ENCODE data around the gene LAMA2.

The LAMA2 gene

DNA sequence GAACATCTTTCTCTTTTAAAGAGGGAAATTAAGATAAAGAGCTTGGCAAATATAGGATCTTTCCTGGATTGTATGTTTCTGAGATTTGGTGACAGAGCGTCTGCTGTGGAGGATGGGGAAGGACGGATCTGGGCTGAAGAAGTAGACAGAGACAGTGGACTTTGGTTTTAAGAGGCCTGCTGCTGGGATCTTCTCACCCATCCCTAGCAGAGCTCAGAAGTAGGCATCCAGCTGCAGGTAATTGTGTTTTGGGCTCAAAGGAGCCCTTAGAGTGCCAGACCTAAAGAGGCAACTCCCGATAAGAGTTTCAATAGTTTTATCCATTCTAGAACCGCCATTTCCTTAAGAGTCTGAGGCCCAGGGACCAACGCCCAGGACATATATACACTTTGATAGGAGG, 20.8 kb downstream of the LAMA2 start:
- DNase-seq, result no peak

DNA sequence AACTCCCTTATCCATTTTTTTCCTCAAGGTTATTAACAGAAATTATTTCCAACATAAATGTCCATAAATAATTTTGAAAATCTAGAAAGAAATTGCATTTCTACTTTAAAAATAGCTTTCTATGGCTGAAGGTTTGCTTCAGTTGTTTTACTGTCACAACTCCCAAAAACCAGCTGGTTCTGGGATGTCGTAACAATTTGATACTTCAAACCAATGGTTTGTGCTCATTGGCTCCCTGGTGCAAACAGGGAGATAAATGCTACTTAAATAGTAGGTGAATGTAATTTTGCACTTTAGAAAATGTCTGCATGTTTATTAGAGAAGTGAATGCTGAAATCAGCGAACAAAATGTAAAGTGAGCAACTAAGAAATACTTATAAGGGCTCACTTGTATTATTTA, 31.1 kb downstream of the LAMA2 start:
- no peak for DNase-seq

DNA sequence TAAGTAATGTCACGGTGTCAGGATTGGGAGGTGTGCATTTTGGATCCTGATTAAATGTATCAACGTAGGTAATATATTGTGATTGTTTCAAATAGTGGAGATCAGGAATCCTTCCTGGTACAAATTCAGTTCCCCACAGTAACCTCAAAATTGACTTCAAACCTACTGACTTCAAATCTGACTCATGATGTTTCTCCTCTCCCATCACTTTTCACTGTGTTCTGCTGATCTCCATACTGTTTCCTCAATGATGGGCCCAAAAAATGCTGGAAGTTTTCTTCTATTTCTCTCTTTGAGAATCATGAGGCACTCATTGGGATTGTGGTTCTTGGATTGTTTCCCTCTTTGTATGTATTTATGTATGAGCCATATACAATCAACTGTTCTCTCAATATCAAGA, 35.9 kb downstream of the LAMA2 start:
- DNase-seq, result no peak

DNA sequence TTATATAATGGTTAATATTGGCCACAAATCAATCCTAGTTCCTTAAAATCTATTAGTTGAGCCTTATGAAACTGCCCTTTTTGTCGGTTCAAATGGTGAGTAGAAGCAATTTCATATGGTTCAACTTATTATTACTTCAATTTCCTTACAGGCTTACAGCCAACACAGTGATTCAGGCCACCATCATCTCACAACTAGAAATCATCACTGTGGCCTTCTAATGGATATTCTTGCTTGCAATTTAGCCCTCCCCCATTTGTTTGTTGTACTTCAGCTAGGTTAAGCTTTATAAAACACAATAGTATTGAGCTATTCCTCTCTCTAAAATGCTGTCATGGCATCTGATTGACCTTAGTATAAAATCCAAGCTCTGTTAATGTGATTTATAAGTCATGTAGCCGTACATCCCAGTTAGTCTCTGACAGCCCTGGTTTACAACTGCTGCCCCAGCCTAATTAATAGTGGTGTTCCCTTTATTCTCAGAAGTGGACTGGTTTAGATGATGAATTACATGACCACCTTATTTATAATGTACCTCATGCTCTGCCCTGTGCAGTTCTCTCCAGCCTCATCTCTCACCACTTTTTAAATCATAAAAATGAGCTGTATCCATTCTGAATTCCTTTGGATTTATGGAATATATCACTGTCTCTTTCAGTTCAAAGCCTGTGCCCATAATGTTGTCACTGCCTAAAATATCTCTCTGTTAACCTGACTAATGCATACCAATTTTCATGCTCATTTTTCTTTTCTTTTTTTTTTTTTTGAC, 36.7 kb downstream of the LAMA2 start:
- no peak for DNase-seq

DNA sequence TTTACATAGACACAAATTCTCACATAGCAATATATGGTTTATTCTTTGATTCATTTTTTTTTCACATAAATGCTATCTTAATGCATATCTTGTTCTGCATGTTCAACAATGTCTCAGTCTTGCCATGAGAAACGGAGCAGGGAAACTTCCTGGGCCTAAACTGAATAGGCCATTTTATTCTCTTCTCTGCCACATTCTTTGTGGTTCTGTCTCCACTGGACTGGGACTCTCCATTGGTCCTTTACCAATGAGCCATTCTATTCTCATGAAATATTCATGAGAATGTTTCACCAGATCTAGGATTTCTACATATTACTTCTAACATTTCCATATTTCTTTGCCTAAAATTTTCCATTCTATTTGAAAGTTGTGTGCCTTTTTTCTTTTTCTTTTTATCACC, 42.8 kb downstream of the LAMA2 start:
- no peak for DNase-seq

DNA sequence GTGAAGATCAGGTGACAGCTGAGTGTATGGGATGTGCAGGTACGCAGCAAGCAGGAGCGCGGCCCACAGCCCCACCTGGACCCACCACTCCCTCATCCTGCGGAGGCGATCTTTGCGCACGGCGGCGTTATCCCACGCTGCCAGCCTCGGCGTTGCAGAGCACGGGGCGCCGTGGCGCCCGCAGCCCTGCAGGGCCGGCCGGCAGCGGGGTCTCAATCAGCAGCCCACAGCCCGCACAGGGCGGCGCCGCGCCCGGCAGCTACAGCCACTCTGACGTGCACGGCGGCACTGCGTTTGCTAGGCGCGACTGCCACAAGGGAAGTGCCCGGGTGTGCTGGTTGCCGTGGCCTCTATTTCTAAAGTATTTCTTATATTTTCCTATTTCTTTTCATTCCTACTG, 46.9 kb downstream of the LAMA2 start:
- no peak for DNase-seq

DNA sequence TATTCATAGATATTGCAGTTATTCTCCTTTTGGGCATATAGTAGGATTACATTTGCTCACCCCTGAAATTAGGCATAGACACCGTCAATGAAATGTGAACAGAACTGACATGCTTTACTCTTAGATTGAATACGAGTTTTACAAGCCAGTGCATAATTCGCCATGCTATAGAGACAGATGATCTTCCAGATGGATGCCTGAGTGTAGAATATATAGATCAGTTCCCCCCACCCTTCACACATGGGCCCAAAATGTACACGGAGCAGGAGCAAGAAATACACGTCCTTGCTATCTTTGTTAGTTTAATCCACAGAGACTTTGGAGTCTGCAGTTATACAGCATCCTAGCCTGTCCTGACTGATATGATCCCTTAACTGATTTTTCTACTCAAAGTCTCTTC, 47.4 kb downstream of the LAMA2 start:
- DNase-seq, result no peak

DNA sequence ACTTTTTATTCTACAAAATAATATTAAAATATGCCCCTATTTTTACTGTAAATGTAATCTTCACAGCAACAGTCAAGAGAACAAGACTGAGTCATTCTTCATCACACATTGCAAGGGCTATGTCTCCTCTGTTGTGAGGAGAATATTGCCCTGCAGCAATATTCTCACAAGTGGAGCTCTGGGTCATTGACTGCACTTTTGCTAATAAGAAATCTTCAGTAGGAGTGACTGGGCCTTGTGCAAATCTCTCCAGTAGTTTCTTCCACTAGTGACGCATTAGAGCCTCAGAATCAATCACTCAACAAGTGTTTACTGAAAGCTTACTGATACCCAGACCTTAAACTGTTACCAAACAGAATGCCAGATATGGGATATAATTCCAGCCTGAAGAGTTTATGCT, 49.1 kb downstream of the LAMA2 start:
- DNase-seq, result no peak

DNA sequence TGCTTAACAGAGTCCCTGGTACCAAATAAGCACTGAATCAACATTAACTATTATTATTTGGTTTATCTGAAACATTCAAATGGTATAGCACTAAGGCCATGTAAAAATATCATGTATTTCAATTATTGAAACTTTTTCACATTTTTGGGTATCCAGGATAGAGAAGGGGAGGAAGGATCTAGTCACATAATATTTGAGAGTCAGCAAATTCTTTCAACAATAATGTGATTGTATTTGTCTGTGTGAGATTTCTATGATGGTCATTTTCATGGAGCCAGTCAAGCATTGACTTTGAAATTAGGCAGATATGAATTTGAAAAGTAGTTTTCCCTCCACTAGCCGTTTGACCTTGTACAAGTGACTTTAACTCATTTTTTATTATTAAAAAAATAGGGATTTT, 67.9 kb downstream of the LAMA2 start:
- DNase-seq, result no peak

DNA sequence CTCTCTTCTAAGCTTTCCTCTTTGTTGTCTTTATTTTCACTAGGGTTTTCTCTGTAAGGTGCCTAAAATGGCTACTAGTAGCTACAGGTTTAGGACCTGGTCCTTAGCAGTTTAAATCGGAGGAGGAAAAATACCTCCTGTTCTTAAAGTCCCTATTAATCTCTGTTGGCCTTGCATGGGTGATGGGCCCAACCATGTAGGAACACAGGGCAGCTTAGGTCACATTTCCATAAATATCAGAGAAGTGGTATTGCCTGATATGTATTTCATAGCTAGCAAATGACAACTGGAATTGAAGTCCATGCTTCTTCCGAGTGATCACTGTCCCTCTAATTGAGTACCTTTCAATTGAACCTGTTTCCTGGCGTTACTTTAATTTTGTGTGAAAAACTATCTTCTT, 70.0 kb downstream of the LAMA2 start:
- no peak for DNase-seq

DNA sequence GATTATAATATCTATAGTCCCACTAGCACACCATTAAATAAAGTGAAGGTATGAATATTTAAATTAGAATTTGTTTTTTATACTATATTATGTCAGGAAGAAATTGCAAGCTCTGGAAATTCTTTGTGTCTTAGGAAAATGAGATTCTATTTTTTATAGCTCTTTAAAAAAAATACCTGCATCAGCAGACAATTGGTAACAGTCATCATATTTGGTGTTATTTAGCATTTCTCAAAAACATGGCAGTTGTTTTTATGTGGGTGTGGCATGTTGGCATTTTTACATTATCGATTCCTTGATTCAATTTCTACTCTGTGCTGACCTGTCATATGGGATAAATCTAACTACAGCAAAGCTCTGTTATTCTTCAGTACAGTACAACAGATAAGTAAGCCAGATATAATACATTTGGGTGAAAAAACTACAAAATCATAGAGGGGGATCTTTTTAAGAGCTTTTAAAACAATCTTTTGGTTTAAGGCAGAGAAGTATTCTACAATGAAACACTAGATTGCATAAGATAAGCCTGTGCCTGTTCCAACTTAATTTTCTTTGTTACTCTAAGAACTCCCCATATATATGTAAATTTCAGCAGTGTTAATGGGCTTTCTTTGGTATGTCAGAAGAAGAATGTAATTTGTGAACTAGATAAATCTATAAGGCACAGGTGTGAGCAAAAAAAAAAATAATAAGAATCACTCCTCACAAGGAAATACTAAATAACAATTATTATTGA, 71.5 kb downstream of the LAMA2 start:
- DNase-seq, result no peak

DNA sequence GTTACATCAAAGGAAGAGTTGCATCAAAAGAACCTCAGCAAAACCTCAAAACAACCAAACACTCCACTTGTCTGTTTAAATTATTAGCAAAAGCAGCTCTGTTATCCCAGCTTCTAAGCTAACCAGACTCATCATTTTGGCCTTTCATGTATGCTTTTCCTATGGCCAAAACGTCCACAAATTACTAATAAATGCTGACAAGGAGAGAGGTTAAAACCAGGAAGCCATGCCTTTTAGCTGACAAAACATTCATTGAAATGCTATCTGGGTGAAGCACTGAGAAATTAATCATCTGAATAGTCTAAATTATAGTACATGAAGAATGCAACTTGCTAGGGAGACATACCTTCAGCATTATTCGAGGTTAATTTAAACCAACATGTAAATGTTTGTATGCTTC, 80.6 kb downstream of the LAMA2 start:
- no peak for DNase-seq

DNA sequence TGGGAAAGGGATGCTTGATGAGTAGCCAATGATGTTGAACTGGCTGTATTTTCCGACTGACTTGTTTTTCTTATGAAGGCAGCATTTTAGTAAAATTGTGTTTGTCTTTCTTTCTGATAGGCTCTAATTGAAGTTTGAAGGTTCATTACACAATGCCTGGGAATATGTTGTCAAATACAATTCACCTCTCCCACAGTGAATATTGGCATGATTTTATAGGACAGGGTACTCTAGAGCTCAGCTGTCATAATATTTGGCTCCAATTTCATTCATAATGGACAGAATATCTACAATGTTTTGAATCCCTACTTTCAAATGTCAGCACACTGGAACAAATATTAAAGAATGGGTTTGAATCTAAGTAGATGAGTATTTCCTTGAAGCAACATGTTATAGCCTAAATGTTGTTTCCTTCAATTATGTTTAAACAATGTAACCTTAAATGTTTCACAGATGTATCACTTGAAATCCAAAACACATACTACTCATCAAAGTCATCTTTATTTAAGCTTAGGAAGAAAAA, 81.4 kb downstream of the LAMA2 start:
- DNase-seq, result no peak

DNA sequence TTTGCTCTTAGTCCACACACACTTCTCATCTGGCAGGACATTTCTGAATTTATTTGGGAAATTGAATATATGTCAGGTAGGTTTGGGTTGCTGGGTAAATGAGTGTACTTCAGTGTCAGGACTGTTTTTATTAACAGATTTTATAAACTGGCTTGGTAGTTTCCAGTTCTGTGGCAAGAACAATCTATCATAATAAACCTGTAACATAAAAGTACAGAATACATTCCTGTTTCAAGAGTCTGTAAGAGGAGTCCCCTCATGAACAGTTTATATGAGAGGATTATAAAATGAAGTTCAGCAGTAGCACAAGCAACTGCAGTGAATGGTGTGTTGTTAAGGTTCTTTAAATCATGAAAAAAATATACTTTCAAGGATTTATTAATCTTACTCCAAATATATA, 81.8 kb downstream of the LAMA2 start:
- DNase-seq, result no peak

DNA sequence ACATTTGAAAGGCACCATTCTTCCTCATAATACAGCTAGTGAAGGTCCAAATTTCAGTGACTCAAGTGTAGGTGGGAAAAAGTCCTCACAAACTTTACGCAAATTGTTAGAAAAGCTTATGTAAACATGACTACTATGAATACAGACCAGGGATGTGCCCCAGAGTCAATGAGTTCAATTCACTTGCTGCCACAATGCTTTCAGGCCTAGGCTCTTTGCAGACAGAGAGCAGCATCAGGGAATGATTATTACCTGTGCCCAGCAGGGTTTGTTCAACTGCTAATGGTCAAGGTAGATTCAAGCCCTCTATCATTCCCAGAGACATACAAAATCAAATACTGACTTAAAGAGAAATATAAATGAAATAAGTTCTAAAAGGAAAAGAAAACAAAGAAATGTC, 84.0 kb downstream of the LAMA2 start:
- no peak for DNase-seq

DNA sequence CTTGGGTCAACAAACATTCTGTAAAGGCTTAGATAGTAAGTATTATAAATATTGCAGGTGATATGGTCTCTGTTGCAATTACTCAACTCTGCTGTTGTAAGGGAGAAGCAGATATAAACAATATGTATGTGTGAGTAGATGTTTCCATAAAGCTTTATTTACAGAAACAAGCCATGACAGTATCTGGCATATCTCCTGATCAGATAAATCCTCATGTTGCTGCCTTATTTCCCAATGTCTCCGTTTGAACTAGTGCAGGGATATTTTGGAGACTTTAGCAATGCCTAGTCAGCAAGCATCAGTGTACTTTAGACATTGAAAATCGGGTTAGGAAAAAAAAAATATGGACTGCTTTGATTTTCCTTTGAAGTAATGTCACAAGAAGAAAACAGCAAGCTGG, 96.1 kb downstream of the LAMA2 start:
- DNase-seq, result no peak

DNA sequence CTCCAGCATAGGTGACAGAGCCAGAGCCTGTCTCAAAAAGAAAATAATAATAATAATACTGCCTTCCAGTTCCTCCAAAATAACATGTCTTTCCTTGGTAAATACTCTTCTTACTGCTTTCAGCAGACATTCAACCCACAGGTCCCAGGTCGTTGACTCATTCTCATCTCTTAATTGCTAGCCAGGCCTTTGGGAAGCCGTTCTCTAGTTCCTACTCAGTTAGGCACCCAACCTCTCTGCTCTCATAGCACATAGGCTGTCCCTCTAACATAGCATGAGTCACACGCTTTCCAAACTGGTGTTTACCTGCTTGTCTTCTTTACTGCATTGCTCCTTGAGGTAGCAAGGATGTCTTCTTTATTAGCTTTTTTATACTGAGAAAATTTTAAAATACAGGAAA, 98.8 kb downstream of the LAMA2 start:
- DNase-seq, result no peak

DNA sequence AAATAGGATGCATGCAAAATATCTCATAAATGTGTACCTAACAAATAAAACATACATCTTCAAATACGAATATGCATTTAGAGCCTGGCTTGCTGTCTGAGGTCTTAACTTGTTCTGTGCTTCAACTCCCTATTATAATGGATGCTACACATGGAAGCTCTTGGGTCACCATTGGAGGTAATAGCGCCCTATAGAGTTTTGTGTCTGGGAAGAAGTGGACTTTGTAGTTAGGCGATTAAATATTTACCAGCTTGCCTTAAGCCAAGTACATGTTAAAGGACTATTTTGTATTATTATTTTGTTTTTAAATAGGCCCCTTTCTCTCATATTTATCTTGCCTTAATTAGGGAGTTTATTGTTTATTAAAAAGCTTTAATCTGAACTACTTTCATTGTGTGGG, 107.4 kb downstream of the LAMA2 start:
- no peak for DNase-seq

DNA sequence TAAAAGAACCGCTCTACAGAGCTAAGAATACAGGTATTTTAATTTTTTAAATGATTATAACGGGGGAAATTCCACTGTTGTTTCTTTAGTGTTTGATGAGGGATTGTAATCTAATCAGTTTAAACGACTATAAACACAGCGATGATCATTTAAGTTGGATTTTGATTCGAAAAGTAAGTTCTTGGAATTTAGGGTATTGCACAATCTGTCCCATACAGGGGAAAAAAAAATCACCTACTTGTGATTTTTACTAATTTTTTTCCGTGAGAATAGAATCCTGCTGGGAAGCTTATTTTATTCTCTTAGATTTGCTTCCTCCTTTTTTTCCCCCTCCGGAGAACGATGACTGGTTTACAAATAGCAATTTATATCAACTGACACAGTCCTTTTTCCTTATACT, 108.0 kb downstream of the LAMA2 start:
- DNase-seq, result no peak

DNA sequence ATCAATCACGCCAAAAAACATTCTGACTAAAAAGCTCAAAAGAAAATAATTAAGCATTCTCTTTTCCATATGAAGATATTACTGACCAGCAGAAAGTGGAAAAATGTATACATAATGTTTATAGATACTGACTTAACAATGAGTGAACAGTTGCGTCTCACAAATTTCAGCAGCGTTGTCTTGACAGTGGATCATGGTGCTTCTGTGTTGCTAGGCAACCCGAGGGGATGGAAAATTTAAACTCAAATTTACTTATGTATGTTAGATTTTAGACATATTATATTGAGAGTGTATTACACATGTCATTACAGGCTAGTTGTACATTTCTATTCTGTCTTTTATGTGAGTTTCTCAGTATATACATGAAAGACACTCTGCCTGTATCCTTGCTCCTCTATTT, 110.2 kb downstream of the LAMA2 start:
- DNase-seq, result no peak

DNA sequence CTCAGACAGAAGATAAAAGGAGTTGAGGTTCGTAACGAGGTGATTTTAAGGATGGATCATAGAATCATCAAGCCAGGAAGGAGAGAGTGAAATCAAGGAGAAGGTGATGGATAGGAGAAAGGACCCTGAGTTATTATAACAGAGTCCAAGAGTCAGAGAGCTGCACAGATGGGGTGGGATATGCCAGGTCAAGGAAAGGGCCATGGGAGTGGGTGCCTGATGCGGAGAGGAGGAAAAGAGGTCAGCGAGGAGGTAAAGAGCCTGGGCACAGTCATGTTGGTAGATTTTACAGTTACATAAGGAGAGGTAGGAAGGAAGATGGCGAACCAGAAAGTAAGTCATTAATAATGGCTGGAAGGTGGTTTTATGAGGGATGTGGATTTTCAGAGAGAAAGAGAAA, 114.9 kb downstream of the LAMA2 start:
- DNase-seq, result no peak

DNA sequence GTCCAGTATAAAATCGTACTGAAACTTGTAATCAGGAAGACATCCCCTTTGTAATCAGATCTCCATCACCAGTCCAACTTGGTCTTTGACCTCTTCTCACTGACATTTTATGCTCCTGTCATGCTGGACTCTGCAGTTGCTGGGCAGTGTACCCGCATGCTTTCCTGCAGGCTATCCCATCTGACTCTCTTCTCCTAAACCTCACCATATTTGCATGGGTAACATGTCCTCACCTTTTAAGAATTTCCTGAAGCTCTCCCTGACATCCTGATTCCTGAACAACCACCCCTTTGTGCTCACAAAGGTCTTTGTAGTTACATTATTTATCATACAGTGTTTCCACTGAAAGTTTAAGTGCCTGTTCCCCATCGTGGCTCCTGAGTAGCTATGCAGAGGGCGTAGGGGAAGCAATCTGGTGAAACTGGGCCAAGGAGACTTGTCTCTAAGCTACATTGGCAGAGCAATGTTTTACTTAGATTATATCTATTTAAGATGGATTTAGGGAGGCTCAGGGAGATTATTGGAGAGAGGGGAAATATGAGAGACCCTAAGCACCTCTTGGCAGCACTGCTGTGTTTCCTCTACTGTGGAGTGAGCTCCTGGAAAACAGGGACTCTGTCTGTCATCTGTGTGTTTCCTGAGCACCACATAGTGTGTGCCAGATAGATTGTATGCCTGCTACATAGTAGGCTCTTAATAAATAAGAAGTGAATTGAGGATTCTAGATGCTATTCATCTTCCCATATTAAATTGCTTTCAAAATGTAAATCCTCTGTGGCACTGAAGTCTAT, 124.0 kb downstream of the LAMA2 start:
- no peak for DNase-seq

DNA sequence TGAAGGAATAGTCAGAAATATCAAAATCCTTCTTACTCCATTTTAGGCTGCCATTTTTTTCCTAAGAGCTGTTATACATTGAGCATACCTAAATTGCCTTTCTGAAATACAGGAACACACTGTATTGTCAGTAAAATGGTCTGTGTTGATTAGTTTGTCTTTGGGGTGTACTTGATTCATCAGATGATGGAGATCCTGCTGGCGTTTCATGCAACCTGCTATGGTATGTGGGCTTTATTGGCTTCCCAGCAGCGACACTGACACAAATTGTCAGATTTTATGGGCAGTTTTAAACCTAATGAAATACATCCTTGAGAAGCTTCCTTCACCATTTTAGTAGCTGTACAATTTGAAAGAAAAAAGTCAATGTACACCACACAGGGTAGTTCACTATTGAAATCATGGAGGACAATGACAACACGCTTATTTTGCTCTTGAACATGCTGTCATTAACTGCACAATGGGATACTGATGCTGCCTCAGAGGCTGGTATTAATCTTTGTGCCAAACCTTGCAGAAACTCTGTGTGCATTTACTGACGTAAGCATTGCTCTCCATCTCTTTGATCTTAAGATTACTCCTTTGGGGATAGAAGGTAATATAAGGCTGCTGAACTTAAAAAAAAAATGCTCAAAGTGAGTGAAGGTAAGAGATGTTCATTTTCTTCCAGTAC, 124.9 kb downstream of the LAMA2 start:
- DNase-seq, result no peak

All from NCI-H446 treated with DMSO at 0.1 percent for 48 hours (cell line).